Adrenal gland (tissue), 12 donors: Measurements from ENCODE around the gene PPP1R14B. TPM values are rescaled to one million over a fixed set of nuclear protein-coding genes. Genes with fewer than 3 reads are reported as not detected.

Source experiments
- DNase-seq, 7 donors: peaks; one replicate each; pipeline ENCODE4 v3.0.0-alpha.2; 2019 to 2020
- H3K27ac ChIP-seq, 5 donors: fragments of 200-600 bp; sonication (generic) in 4 of 5; 1 replicate in 3 of 5; 2 replicates in 2 of 5; pipeline versions ENCODE4 v1.5.1 to v1.8.0; 2016 to 2020; ENCODE audit warnings: mild to moderate bottlenecking in 1 of 5
- H3K27me3 ChIP-seq: fragments of 200-600 bp; 2 replicates; pipeline ENCODE4 v1.8.0; 2021
- H3K36me3 ChIP-seq, 2 donors: fragments of 200-600 bp; replicated peaks in 1 of 2; 1 replicate in 1 of 2; 2 replicates in 1 of 2; pipeline versions ENCODE4 v1.5.1 to v1.8.0; 2018 to 2022
- H3K4me1 ChIP-seq, 2 donors: fragments of 200-600 bp; replicated peaks in 1 of 2; 1 replicate in 1 of 2; 2 replicates in 1 of 2; pipeline versions ENCODE4 v1.5.1 to v1.8.0; 2018 to 2021
- H3K4me3 ChIP-seq, 4 donors: fragments of 200-600 bp; sonication (generic) in 3 of 4; one replicate each; pipeline ENCODE4 v1.5.1; 2016 to 2018
- H3K9me3 ChIP-seq, 3 donors: fragments of 200-600 bp; sonication (generic) in 1 of 3; replicated peaks in 1 of 3; 1 replicate in 2 of 3; 2 replicates in 1 of 3; pipeline versions ENCODE4 v1.5.1 to v1.8.0; 2016 to 2021
- POLR2A ChIP-seq, 2 donors: fragments of 450-650 bp; IDR thresholded peaks; one replicate each; pipeline ENCODE4 v1.6.1; 2017; ENCODE audit warnings: antibody characterized with exemption in 2 of 2, mild to moderate bottlenecking in 2 of 2, moderate library complexity in 1 of 2
- WGBS, 4 donors: extraction: QIAGEN DNeasy Blood & Tissue Kit in 2 of 4; methylation state at CpG; one replicate each; pipeline versions ENCODE4 v1.1.5 to v1.1.7; 2013 to 2017; 5-methylcytosine and 5-hydroxymethylcytosine counted together
- intact Hi-C, 2 donors: fragments of 100-400 bp; cut with DNase I; formaldehyde crosslinking; loops; one replicate each; pipeline versions ENCODE4 v1.14.1 to v1.15.0; 2022 to 2023
- polyA plus RNA-seq, 3 donors: library from polyadenylated mRNA; stranded (reverse); fragments of 200-250 nt in 2 of 3; fragments of 350-450 nt in 1 of 3; fragmentation: Illumina TruSeq in 1 of 3; extraction: RNeasy Lipid Tissue Mini Kit (QIAGEN cat#74804) in 1 of 3; gene quantifications; one replicate each; pipeline ENCODE4 v1.2.3, GENCODE V29; 2013 to 2014
- total RNA-seq, 9 donors: library from RNA; depleted of rRNA in 4 of 9; stranded (reverse); fragments of >200 nt in 4 of 9; fragments of 120-200 nt in 1 of 9; fragmentation: NEBNext Ultra II Directional in 1 of 9; extraction: Animal tissue kit (Norgen Biotek cat#: 25700) in 1 of 9; gene quantifications; one replicate each; pipeline versions ENCODE4 v1.1.0 to v1.2.4, GENCODE V29; 2013 to 2023
- TF ChIP-seq, protein P1 (sequence below), 6 experiments: fragments of 450-650 bp in 4 of 6; fragments of 200-600 bp in 2 of 6; sonication (generic) in 1 of 6; IDR thresholded peaks; 1 replicate in 5 of 6; 2 replicates in 1 of 6; pipeline versions ENCODE4 v1.5.1 to v1.8.0; 2016 to 2021; ENCODE audit warnings: antibody characterized with exemption in 6 of 6, mild to moderate bottlenecking in 2 of 6, moderate library complexity in 1 of 6
- donor health status: healthy with polysubstance abuse.
- donor health status: Bipolar disorder and iron deficiency.
- donor health status: DM: yes; HTN: yes; CAD: no.
- donor health status: DM: no; HTN: no; CAD: no.
- donor health status: DM: no; HTN: no; CAD: no.
- donor health status: DM: yes; HTN: yes; CAD: no.

PPP1R14B gene
- total and polyA plus RNA-seq, 12 donors: 77.2 to 331 (median 131) TPM

DNA sequence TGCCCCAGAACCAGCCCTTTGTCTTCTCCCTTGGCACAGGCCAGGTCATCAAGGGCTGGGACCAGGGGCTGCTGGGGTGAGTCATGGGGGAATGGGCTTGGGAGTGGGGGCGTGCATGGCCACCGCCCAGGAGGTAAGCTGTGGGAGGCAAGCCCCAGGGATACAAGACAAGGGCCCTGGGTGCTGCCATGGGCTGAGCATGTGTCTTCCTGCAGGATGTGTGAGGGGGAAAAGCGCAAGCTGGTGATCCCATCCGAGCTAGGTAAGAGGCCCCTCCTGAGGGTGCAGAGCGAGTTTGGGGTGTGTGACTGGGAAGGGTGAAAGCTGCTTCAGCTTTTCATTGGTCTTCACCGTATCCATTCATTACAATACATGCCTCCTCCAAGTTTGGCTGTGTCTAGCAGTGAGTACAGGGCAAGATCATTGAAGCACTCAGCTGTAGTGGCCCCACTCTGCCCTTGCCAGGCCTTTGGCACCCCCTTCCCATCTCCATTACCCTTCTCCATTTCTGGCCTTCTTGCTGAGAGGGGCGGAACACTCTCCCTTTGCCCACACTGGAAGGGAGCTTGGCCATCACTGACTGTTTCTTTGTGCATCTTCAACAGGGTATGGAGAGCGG, 3.4 kb downstream of the PPP1R14B start:
- H3K9me3 ChIP-seq: no peaks in the 10 kb centered on the region
- no peak overlapping the region for H3K27ac ChIP-seq
- TF ChIP-seq, protein P1, sequence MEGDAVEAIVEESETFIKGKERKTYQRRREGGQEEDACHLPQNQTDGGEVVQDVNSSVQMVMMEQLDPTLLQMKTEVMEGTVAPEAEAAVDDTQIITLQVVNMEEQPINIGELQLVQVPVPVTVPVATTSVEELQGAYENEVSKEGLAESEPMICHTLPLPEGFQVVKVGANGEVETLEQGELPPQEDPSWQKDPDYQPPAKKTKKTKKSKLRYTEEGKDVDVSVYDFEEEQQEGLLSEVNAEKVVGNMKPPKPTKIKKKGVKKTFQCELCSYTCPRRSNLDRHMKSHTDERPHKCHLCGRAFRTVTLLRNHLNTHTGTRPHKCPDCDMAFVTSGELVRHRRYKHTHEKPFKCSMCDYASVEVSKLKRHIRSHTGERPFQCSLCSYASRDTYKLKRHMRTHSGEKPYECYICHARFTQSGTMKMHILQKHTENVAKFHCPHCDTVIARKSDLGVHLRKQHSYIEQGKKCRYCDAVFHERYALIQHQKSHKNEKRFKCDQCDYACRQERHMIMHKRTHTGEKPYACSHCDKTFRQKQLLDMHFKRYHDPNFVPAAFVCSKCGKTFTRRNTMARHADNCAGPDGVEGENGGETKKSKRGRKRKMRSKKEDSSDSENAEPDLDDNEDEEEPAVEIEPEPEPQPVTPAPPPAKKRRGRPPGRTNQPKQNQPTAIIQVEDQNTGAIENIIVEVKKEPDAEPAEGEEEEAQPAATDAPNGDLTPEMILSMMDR (IDR thresholded peaks at IDR 0.05): no peak
- TF ChIP-seq POLR2A (IDR thresholded peaks at IDR 0.05): no peak
- 72 to 90% (median 79%) methylated on average over 6 to 8 of the region's 8 CpGs for WGBS, 4 donors
- DNase-seq: peak in 1 of 7 donors; percentile 25
- peaks cover 0 to 18% of the 10 kb centered on the region in 2 donors for H3K36me3 ChIP-seq
- peaks cover 35 to 51% of the 10 kb centered on the region in 2 donors for H3K4me1 ChIP-seq
- H3K4me3 ChIP-seq: no peak overlapping the region
- no peaks in the 10 kb centered on the region for H3K27me3 ChIP-seq
- intact Hi-C loops: no loop called here

DNA sequence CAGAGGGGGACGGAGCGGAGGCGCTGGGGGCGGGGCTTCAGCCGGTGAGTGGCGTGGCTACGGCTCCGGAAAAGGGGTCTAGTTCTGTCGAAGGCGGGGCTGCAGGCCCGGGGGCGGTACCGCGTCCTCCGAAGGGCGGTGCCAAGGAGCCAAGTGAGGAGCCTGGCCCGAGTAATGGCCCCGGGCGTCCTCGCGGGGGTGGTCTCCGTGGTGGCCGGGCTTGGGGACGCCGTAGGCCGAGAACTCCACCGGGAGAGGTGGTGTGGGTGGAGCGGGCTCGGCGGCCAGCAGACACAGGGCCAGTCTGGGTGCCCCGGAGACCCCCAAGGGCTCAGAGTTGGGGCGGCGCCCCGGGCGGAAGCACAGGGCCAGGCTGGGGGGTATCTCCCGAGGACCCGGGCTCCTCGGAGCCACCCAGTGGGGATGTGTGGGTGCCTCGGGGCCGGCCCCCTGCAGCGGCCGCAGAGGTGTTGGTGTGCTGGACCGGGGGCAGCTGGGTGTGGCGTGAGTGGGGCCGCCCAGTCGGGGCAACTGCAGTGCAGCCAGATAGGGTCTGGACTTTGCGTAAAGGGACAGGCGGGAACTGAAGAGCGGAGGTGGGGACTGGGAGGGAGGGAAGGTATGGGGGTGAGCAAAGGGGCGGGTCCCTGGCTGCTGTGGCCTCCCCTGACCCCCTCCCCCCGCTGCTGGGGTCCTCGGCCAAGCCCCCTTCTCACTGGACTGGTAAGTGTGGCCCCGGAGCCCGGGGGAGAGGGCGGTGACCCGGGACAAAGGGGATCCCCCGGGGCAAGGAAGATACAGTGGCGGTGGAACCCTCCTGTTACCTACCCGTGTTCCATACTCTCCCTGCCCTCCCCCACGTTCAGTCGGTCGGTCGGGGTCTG, 5.0 kb downstream of the PPP1R14B start:
- intact Hi-C loops: no loop called here
- H3K27ac ChIP-seq: peak overlapping the region; percentile 63 to 99 (median 97)
- peak overlapping the region; percentile 38 to 99 (median 91) for H3K4me3 ChIP-seq
- H3K27me3 ChIP-seq: no peaks in the 10 kb centered on the region
- 0 to 1% (median 1%) methylated on average over 3 to 63 of the region's 63 CpGs for WGBS, 4 donors
- peaks cover 0 to 31% of the 10 kb centered on the region in 2 donors for H3K36me3 ChIP-seq
- H3K4me1 ChIP-seq: peaks cover 32 to 44% of the 10 kb centered on the region in 2 donors
- peak in 6 of 7 donors; percentile 53 to 74 (median 67) for DNase-seq
- H3K9me3 ChIP-seq: no peaks in the 10 kb centered on the region
- TF ChIP-seq, protein P1 (IDR thresholded peaks at IDR 0.05): peak in 1 of 6 experiments; percentile 6
- peak in 1 of 2 donors; percentile 5 for TF ChIP-seq POLR2A (IDR thresholded peaks at IDR 0.05)

DNA sequence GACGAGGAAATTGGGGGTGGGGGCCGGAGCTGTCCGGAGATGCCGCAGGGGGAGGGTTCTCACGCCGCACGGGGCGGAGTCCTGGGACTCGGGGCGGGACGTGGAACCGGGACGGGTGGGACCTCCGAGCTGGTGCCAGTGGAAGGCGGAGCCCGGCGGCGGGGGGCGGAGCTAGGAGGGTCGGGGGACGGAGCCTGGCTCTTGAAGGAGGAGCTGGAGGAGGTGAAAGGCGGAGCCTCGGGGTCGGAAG, 5.6 kb downstream of the PPP1R14B start:
- TF ChIP-seq, protein P1 (IDR thresholded peaks at IDR 0.05): no peak
- H3K4me1 ChIP-seq: peaks cover 32 to 43% of the 10 kb centered on the region in 2 donors
- H3K27ac ChIP-seq: peak overlapping the region; percentile 80 to 99 (median 97)
- no peaks in the 10 kb centered on the region for H3K27me3 ChIP-seq
- H3K36me3 ChIP-seq: peaks cover 0 to 31% of the 10 kb centered on the region in 2 donors
- H3K4me3 ChIP-seq: peak overlapping the region in 3 of 4 donors; percentile 22 to 99 (median 71)
- intact Hi-C loops: no loop called here
- peak; percentile 100 for DNase-seq
- no peaks in the 10 kb centered on the region for H3K9me3 ChIP-seq
- 0 to 1% (median 1%) methylated on average over 20 to 24 of the region's 24 CpGs; no CpG with 5 or more reads in 1 of the 4 donors for WGBS, 4 donors

DNA sequence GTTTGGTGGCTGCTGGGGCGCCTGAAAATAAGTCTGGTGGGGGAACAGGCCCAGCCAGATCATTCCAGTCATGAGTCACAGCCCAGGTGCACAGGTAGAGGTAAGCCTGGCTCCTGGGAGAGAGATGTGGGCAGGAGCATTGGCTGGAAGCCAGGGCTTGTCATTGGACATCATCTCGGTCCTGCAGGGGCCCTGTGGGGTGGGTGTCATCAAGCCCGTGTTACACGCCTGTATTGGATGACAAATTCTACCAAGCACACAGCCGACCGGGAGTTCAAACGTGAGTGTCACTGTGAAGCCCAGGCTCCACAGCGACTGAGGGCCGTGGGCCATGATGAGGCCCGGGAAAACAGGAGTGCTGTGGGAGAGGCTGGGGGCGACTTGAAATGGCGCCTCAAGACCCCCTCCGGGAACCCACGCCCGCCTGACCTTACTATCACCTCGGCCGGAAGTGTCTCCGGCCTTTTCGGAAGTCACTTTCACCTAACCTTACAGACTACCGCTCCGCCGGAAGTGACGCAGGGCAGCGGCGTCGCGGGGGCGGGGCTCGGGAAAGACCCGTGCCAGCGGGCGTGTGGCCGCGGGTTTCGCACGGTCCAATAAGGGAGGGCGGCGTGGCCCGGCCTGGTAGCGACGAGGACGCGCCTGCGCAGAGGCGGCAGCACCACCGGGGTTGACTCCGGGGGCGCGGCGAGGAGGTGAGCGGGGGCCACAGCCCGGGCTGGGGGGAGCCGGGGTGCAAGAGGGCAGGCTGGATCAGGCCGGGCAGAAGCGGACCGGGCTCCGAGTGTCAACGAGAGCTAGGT, 6.1 kb downstream of the PPP1R14B start, which contains the start of gene FKBP2:
Gene FKBP2 (plus strand): TSS at position 661 of the 806 bp plus-strand sequence. CDS start 1,293 bp downstream, outside the sequence.
- intact Hi-C loops: no loop called here
- 0 to 3% (median 1%) methylated on average over 17 to 58 of the region's 58 CpGs for WGBS, 4 donors
- Histone ChIP-seq H3K4me1 (peaks cover 29 to 41% of the 10 kb centered on the region in 2 donors), H3K4me3 (peak within 1 kb of the TSS; percentile 71 to 99 (median 91)), H3K27ac (peak within 1 kb of the TSS; percentile 80 to 99 (median 97)), H3K9me3 (no peaks in the 10 kb centered on the region), H3K36me3 (peaks cover 0 to 31% of the 10 kb centered on the region in 2 donors), H3K27me3 (no peaks in the 10 kb centered on the region)
- DNase-seq: peak; percentile 97 to 99 (median 98)
- TF ChIP-seq POLR2A (IDR thresholded peaks at IDR 0.05): peak; percentile 71 to 94
- TF ChIP-seq, protein P1 (IDR thresholded peaks at IDR 0.05): no peak
